Ascending aorta (tissue), 2 donors: ENCODE results near the gene NREP. TPM values are rescaled to one million over a fixed set of nuclear protein-coding genes. Genes with fewer than 3 reads are reported as not detected.
"Not testable (repeated sequence)": the region's sequence is repeated elsewhere in the genome, so short reads cannot be mapped to it uniquely, and the experiment has no call there.

ENCODE experiments used
- DNase-seq, 2 donors: peaks; one replicate each; pipeline ENCODE4 v3.0.0-alpha.2; 2019; ENCODE audit warnings: low spot score in 2 of 2
- H3K27ac ChIP-seq, 2 donors: fragments of 200-600 bp; sonication (generic); one replicate each; pipeline ENCODE4 v1.5.1; 2016 to 2017; ENCODE audit warnings: mild to moderate bottlenecking in 1 of 2
- H3K27me3 ChIP-seq: fragments of 200-600 bp; sonication (generic); one replicate; pipeline ENCODE4 v1.5.1; 2017
- H3K36me3 ChIP-seq, 2 donors: fragments of 200-600 bp; sonication (generic); one replicate each; pipeline ENCODE4 v1.5.1; 2016
- H3K4me1 ChIP-seq, 2 donors: fragments of 200-600 bp; sonication (generic); one replicate each; pipeline ENCODE4 v1.5.1; 2016 to 2017; ENCODE audit warnings: mild to moderate bottlenecking in 1 of 2
- H3K4me3 ChIP-seq, 2 donors: fragments of 200-600 bp; sonication (generic); one replicate each; pipeline ENCODE4 v1.5.1; 2016 to 2017; ENCODE audit warnings: mild to moderate bottlenecking in 1 of 2
- H3K9me3 ChIP-seq, 2 donors: fragments of 200-600 bp; sonication (generic); one replicate each; pipeline ENCODE4 v1.5.1; 2016
- intact Hi-C: fragments of 100-400 bp; cut with DNase I; formaldehyde crosslinking; loops from one replicate; pipeline ENCODE4 v1.15.1; 2023
- total RNA-seq: library from RNA; depleted of rRNA; stranded (reverse); fragments of >200 nt; gene quantifications from one replicate; pipeline ENCODE4 v1.1.0, GENCODE V29; 2016
- TF ChIP-seq, protein P1 (sequence below), 3 experiments: fragments of 200-600 bp in 2 of 3; fragments of 450-650 bp in 1 of 3; sonication (generic) in 2 of 3; IDR thresholded peaks; one replicate each; pipeline ENCODE4 v1.5.1; 2016 to 2019; ENCODE audit warnings: antibody characterized with exemption in 3 of 3, mild to moderate bottlenecking in 1 of 3, moderate library complexity in 1 of 3

The NREP gene
- total RNA-seq, 1 donor from 2014 or later: 15.3 TPM

DNA sequence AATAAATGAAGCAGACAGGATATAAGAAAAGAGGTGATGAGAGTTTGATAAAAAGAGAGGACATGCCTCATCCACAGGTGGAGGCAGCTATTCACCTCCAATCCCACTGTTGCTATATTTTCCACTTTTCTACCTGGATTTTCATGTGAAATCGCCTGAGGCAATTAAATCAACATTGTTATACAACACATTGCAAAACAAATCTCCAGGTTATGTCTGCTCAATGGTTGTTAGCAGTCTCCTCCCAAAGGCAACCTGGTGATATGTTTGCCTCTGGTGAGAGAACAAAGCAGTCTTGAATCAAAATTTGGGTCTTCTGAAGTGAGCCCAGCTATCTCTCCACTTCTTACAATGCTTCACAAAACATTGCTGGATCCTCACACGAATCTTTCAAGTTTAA lies 30.0 kb downstream of the NREP start:
- H3K27me3 ChIP-seq: no peaks in the 10 kb centered on the region
- no peak for DNase-seq
- intact Hi-C loops: no loop called here

DNA sequence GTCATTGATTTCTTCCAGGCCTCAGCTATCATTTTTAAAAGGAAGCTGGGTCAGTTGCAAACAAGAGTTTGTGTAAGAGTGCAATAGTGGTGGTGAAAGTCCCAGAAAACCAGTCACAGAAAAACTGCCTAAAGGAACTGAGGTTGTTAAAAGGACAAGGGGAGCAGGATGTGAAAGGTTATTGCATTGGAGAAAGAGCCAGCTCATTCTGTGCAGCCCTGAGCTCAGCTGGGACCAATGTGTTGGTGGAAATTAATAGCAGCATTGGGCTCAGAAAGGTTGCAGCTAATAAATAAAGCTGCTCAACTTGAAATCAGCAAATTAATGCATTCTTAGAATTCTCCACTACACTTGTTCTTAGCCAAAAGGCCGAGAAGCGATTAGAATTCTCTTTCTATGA lies 34.9 kb downstream of the NREP start:
- no peak for DNase-seq
- Histone ChIP-seq H3K4me1 (no peaks in the 10 kb centered on the region), H3K4me3 (no peak overlapping the region), H3K9me3 (no peaks in the 10 kb centered on the region), H3K27me3 (no peaks in the 10 kb centered on the region), H3K36me3 (no peaks in the 10 kb centered on the region), H3K27ac (no peak overlapping the region)
- intact Hi-C loops: no loop called here
- TF ChIP-seq, protein P1, sequence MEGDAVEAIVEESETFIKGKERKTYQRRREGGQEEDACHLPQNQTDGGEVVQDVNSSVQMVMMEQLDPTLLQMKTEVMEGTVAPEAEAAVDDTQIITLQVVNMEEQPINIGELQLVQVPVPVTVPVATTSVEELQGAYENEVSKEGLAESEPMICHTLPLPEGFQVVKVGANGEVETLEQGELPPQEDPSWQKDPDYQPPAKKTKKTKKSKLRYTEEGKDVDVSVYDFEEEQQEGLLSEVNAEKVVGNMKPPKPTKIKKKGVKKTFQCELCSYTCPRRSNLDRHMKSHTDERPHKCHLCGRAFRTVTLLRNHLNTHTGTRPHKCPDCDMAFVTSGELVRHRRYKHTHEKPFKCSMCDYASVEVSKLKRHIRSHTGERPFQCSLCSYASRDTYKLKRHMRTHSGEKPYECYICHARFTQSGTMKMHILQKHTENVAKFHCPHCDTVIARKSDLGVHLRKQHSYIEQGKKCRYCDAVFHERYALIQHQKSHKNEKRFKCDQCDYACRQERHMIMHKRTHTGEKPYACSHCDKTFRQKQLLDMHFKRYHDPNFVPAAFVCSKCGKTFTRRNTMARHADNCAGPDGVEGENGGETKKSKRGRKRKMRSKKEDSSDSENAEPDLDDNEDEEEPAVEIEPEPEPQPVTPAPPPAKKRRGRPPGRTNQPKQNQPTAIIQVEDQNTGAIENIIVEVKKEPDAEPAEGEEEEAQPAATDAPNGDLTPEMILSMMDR (IDR thresholded peaks at IDR 0.05): no peak

More for the DNA sequence above, 30.0 kb downstream of the NREP start:
- Histone ChIP-seq H3K27ac (no peak overlapping the region), H3K36me3 (peaks cover 0 to 4% of the 10 kb centered on the region in 2 donors), H3K9me3 (no peaks in the 10 kb centered on the region), H3K4me1 (no peaks in the 10 kb centered on the region), H3K4me3 (no peak overlapping the region)
- TF ChIP-seq, protein P1 (IDR thresholded peaks at IDR 0.05): no peak

DNA sequence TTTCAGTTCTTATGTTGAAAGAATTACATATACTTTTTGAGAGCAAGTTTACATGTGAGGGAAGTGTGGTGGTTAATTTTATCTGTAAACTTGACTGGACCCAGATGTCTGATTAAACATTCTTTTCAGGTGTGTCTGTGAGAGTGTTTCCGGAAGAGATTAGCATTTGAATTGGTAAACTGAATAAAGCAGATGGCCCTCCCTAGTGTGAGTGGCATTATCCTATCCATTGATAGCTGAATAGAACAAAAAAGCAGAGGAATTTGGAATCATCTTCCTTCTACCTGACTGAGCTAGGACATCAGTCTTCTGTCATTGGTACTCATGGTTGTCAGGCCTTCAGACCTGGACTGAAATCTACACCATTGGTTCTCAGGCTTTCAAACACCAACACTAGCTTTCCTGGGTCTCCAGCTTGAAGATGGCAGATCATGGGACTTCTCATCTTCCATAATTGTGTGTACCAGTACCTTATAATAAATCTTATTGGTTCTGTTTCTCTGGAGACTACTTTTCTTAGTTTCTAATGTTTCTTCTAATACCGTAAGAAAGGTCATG lies 36.6 kb downstream of the NREP start:
- DNase-seq: no peak
- intact Hi-C loops: no loop called here
- H3K36me3 ChIP-seq: no peaks in the 10 kb centered on the region
- H3K27ac ChIP-seq: no peak overlapping the region
- H3K27me3 ChIP-seq: no peaks in the 10 kb centered on the region
- H3K4me1 ChIP-seq: no peaks in the 10 kb centered on the region
- no peak overlapping the region for H3K4me3 ChIP-seq
- TF ChIP-seq, protein P1 (IDR thresholded peaks at IDR 0.05): no peak
- H3K9me3 ChIP-seq: no peaks in the 10 kb centered on the region

DNA sequence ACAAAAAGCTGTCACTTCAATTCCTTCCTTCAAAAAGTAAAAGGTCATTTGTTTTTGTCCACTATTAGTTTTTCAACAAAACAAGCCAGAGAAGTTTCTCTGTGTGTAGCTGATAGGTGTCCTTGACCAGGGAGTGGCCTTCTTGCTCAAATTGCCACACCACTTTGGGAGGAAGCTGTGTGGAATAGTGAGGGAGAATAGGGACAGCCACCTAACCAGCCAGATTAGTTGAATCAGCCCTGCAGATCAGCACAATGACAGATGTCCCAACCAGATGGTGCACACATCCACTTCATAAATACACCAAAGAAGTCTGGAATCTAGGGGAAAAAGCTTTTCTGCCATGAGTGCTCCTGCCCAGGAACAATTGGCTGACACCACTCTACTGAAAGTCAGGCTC lies 37.2 kb downstream of the NREP start:
- no peak overlapping the region for H3K4me3 ChIP-seq
- no peaks in the 10 kb centered on the region for H3K4me1 ChIP-seq
- no peaks in the 10 kb centered on the region for H3K9me3 ChIP-seq
- H3K27me3 ChIP-seq: no peaks in the 10 kb centered on the region
- H3K36me3 ChIP-seq: no peaks in the 10 kb centered on the region
- no peak overlapping the region for H3K27ac ChIP-seq
- intact Hi-C loops: no loop called here
- TF ChIP-seq, protein P1 (IDR thresholded peaks at IDR 0.05): no peak
- DNase-seq: no peak

DNA sequence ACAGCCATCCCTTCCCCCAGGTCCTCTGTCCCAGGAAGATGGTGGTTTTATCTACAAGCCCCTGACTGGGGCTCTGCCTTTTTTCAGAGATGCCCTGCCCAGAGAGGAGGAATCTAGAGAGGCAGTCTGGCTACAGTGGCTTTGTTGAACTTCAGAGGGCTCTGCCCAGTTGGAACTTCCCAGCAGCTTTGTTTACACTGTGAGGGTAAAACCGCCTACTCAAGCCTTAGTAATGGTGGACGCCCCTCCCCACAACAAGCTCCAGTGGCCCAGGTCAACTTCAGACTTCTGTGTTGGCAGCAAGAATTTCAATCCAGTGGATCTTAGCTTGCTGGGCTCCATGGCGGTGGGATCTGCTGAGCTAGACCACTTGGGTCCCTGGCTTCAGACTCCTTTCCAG lies 40.2 kb downstream of the NREP start:
- DNase-seq, H3K4me3 ChIP-seq, H3K9me3 ChIP-seq, H3K27me3 ChIP-seq, intact Hi-C loops, H3K36me3 ChIP-seq, H3K4me1 ChIP-seq, H3K27ac ChIP-seq: not testable (repeated sequence)

DNA sequence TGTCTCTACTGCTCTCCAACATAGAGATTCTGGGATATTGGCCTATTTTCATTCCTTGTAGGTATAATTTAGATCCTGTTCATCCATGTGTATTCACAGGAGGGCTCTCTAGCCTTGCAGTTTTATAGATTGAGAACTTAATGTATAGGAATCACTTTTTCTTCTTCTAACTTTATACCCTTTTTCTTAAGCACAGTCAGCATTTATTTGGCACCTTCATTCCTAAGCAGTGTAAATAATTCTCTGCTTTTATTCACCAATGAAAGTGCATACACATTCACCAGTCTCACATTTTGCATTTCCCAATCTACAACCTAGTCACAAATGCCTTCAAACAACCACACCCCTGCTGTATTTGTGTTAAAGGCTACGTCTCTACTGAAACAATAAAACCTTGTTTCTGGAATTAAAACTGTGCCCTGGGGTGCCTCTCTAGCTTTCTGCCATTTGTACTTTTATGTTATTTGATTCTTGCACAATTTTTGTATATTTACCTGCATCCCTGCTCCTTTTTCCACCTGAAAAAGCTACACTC lies 49.3 kb downstream of the NREP start:
- intact Hi-C loops: no loop called here
- no peak overlapping the region for H3K27ac ChIP-seq
- no peaks in the 10 kb centered on the region for H3K4me1 ChIP-seq
- DNase-seq: no peak
- no peaks in the 10 kb centered on the region for H3K36me3 ChIP-seq
- H3K9me3 ChIP-seq: no peaks in the 10 kb centered on the region
- TF ChIP-seq, protein P1 (IDR thresholded peaks at IDR 0.05): no peak
- H3K27me3 ChIP-seq: no peaks in the 10 kb centered on the region
- no peak overlapping the region for H3K4me3 ChIP-seq
